PC-3 (cell line): ENCODE data around the gene STARD7. TPM values are rescaled to one million over a fixed set of nuclear protein-coding genes. Genes with fewer than 3 reads are reported as not detected.

Experiments
- ATAC-seq: fragments of 200-7000 bp; cut with Tn5 transposase; 2 replicates; pipeline ENCODE4 v1.9.1; 2020; ENCODE audit warnings: mild to moderate bottlenecking, moderate library complexity
- BruUV-seq: library from RNA; stranded (reverse); fragments of 400-500 nt; replicated peaks from 2 replicates; lab custom pipeline; 2021; lab: Mats Ljungman, UMichigan
- CTCF ChIA-PET: fragments of 300-600 bp; sonication (Branson Sonifier 250); formaldehyde crosslinking; loops from one replicate; lab custom pipeline; 2022; ENCODE audit warnings: antibody characterized with exemption; lab: Charles Lee
- POLR2A ChIA-PET: fragments of 300-600 bp; sonication (Branson Sonifier 250); formaldehyde crosslinking; loops from one replicate; lab custom pipeline; 2022; ENCODE audit warnings: antibody characterized with exemption; ENCODE audit not compliant: unreplicated experiment; lab: Charles Lee
- DNase-seq: peaks from one replicate; pipeline ENCODE4 v3.0.0-alpha.2; 2015
- H2AFZ ChIP-seq: fragments of 300-600 bp; sonication (generic); 2 replicates; pipeline ENCODE4 v1.6.0; 2016; ENCODE audit warnings: antibody characterized with exemption, low read length
- H3F3A ChIP-seq: fragments of 300-600 bp; sonication (generic); one replicate; pipeline ENCODE4 v1.6.0; 2017; ENCODE audit warnings: antibody characterized with exemption, low read length, control low read depth, mild to moderate bottlenecking; ENCODE audit not compliant: unreplicated experiment
- H3K27ac ChIP-seq: fragments of 300-600 bp; sonication (generic); 2 replicates; pipeline ENCODE4 v1.5.1; 2016; ENCODE audit warnings: mild to moderate bottlenecking, low read length
- H3K27me3 ChIP-seq: fragments of 300-600 bp; sonication (generic); 2 replicates; pipeline ENCODE4 v1.6.1; 2016; ENCODE audit warnings: low read length, mixed read lengths
- H3K36me3 ChIP-seq: fragments of 300-600 bp; sonication (generic); 2 replicates; pipeline ENCODE4 v1.6.1; 2016; ENCODE audit warnings: low read depth, mixed run types, low read length, mixed read lengths
- H3K4me1 ChIP-seq: fragments of 300-600 bp; sonication (generic); 2 replicates; pipeline ENCODE4 v1.5.1; 2016; ENCODE audit warnings: low read length; ENCODE audit not compliant: insufficient read depth
- H3K4me2 ChIP-seq: fragments of 300-600 bp; sonication (generic); 2 replicates; pipeline ENCODE4 v1.6.0; 2016; ENCODE audit warnings: low read length
- H3K4me3 ChIP-seq: fragments of 300-600 bp; sonication (generic); 2 replicates; pipeline ENCODE4 v1.5.1; 2016; ENCODE audit warnings: mild to moderate bottlenecking, low read length, mixed read lengths
- H3K79me2 ChIP-seq: fragments of 300-600 bp; sonication (generic); 2 replicates; pipeline ENCODE4 v1.6.1; 2017; ENCODE audit warnings: low read length, mixed read lengths
- H3K9ac ChIP-seq: fragments of 300-600 bp; sonication (generic); 2 replicates; pipeline ENCODE4 v1.6.0; 2016; ENCODE audit warnings: mild to moderate bottlenecking, low read length
- H3K9me2 ChIP-seq: fragments of 300-600 bp; sonication (generic); replicated peaks from 2 replicates; pipeline ENCODE4 v1.6.1; 2016; ENCODE audit warnings: mixed run types, low read length, mixed read lengths
- H3K9me3 ChIP-seq: fragments of 300-600 bp; sonication (generic); 2 replicates; pipeline ENCODE4 v1.6.1; 2016; ENCODE audit warnings: low read length, mixed read lengths
- H4K20me1 ChIP-seq: fragments of 300-600 bp; sonication (generic); 2 replicates; pipeline ENCODE4 v1.6.1; 2016; ENCODE audit warnings: low read length, mixed read lengths
- CTCF ChIP-seq: fragments of 300-600 bp; sonication (generic); conservative IDR thresholded peaks from 2 replicates; pipeline ENCODE4 v1.5.1; 2017; ENCODE audit warnings: antibody characterized with exemption, low read depth, mild to moderate bottlenecking, low read length
- EZH2 ChIP-seq: fragments of 300-600 bp; sonication (generic); IDR thresholded peaks from one replicate; pipeline ENCODE4 v1.6.1; 2017; ENCODE audit warnings: antibody characterized with exemption, mild to moderate bottlenecking, low read length; ENCODE audit not compliant: unreplicated experiment
- EZH2phosphoT487 ChIP-seq: fragments of 300-600 bp; sonication (generic); IDR thresholded peaks from 2 replicates; pipeline ENCODE4 v1.6.1; 2018; ENCODE audit warnings: mild to moderate bottlenecking, antibody characterized with exemption, low read length, borderline replicate concordance
- intact Hi-C: fragments of 100-400 bp; cut with micrococcal nuclease; formaldehyde crosslinking; loops from 2 replicates; pipeline ENCODE4 v1.9.0; 2023
- total RNA-seq: library from RNA; depleted of rRNA; stranded (reverse); fragments of >200 nt; gene quantifications from 2 replicates; pipeline ENCODE4 v1.2.3, GENCODE V29; 2014

The STARD7 gene
- total RNA-seq, 1 experiment from 2014 or later: 169 TPM

- H3K9ac ChIP-seq: no peak overlapping the region
- no peak overlapping the region for H3K4me2 ChIP-seq
- no peaks in the 10 kb centered on the region for H3K4me1 ChIP-seq
- no peaks in the 10 kb centered on the region for H4K20me1 ChIP-seq
- TF ChIP-seq EZH2 (no peak), CTCF (no peak), EZH2phosphoT487 (no peak)
- H3K4me3 ChIP-seq: no peak overlapping the region
- no TSS peak for BruUV-seq
- no peak for DNase-seq
- H3K9me3 ChIP-seq: no peaks in the 10 kb centered on the region
- H3K27ac ChIP-seq: no peak overlapping the region
- H3K27me3 ChIP-seq: no peaks in the 10 kb centered on the region
- CTCF ChIA-PET: no interaction called here
- H3K36me3 ChIP-seq: peaks cover 16% of the 10 kb centered on the region
- intact Hi-C loops: no loop called here
- H3K79me2 ChIP-seq: no peaks in the 10 kb centered on the region
- POLR2A ChIA-PET: no interaction called here
- no peak overlapping the region for H2AFZ ChIP-seq
- H3F3A ChIP-seq: peaks cover 3% of the 10 kb centered on the region
- no peak for ATAC-seq
- no peaks in the 10 kb centered on the region for H3K9me2 ChIP-seq
These were observed 28.1 kb downstream of the STARD7 start for GRCh38 chr2:96180521-96180920.

- Histone ChIP-seq H3K4me3 (no peak overlapping the region), H2AFZ (no peak overlapping the region), H3K4me2 (no peak overlapping the region), H3K9me3 (no peaks in the 10 kb centered on the region), H3K27ac (no peak overlapping the region), H3K9ac (no peak overlapping the region), H3K9me2 (no peaks in the 10 kb centered on the region), H3F3A (peaks cover 3% of the 10 kb centered on the region), H3K4me1 (no peaks in the 10 kb centered on the region), H4K20me1 (no peaks in the 10 kb centered on the region), H3K36me3 (peaks cover 11% of the 10 kb centered on the region), H3K27me3 (no peaks in the 10 kb centered on the region), H3K79me2 (no peaks in the 10 kb centered on the region)
- no TSS peak for BruUV-seq
- ATAC-seq (no peak), DNase-seq (no peak)
- TF ChIP-seq EZH2 (no peak), CTCF (no peak)
- intact Hi-C loops: no loop called here
- POLR2A ChIA-PET: no interaction called here
- CTCF ChIA-PET: no interaction called here
These were observed 28.6 kb downstream of the STARD7 start for GRCh38 chr2:96180002-96180401.

GRCh38 chr2:96176661-96177060 is 32.0 kb downstream of the STARD7 start:
- Histone ChIP-seq H3K79me2 (no peaks in the 10 kb centered on the region), H3K27ac (no peak overlapping the region), H3K9ac (no peak overlapping the region), H2AFZ (no peak overlapping the region), H3K4me1 (no peaks in the 10 kb centered on the region), H3K36me3 (no peaks in the 10 kb centered on the region), H3K27me3 (no peaks in the 10 kb centered on the region), H3K9me2 (no peaks in the 10 kb centered on the region), H3K4me3 (no peak overlapping the region), H4K20me1 (no peaks in the 10 kb centered on the region), H3K9me3 (no peaks in the 10 kb centered on the region), H3F3A (no peaks in the 10 kb centered on the region), H3K4me2 (no peak overlapping the region)
- BruUV-seq: no TSS peak
- DNase-seq: no peak
- TF ChIP-seq CTCF (no peak), EZH2phosphoT487 (no peak), EZH2 (no peak)
- intact Hi-C loops: no loop called here
- ChIA-PET POLR2A (no interaction called here), CTCF (no interaction called here)
- no peak for ATAC-seq
